ENCODE measurements around the gene AFM.
A peak's percentile ranks its signal among the peaks of the same experiment; 100 is the strongest.

AFM gene

GRCh38 chr4:73485085-73485484 is 3.5 kb downstream of the AFM start:
- H3K27ac ChIP-seq: no peak overlapping the region
- TF ChIP-seq CTCF (conservative IDR thresholded peaks at IDR 0.05): no peak

DNA sequence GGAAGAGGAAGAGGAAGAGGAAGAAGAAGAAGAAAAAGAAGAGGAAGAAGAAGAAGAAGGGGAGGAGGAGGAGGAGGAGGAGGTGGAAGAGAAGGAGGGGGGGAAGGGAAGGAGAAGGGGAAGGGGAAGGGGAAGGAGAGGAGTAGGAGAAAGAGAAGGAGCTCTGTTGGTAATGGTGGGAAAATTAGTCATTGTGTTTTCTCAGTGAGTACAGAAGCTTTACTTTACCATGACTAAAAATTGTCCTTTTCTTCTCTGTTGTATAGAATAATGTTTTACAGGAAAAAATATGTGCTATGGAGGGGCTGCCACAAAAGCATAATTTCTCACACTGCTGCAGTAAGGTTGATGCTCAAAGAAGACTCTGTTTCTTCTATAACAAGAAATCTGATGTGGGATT is 4.1 kb downstream of the AFM start:
- H3K27ac ChIP-seq: no peak overlapping the region
- TF ChIP-seq CTCF (conservative IDR thresholded peaks at IDR 0.05): no peak

GRCh38 chr4:73486497-73486896 is 5.0 kb downstream of the AFM start:
- no peak for TF ChIP-seq CTCF (conservative IDR thresholded peaks at IDR 0.05)
- H3K27ac ChIP-seq: no peak overlapping the region

DNA sequence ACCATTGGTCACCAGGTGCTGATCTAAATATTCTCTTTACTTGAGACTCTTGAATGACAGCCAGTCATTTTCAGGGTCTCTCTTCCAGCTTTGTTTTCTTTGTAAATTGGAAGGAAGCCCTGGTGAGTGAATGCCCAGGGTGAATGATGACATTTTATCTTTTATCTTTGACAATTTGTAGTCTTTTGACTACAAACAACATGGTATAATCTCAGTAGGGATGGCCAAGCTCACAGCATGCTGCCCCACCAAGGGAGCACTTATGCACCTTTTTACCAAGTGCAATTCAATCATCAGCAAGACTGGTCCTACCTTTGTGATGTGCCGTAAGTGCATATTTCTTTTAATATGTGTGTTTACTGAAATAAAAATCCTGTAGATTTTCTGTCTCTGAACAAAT is 5.7 kb downstream of the AFM start:
- TF ChIP-seq CTCF (conservative IDR thresholded peaks at IDR 0.05): no peak
- H3K27ac ChIP-seq: no peak overlapping the region

- H3K27ac ChIP-seq: peak overlapping the region; percentile 80
- no peak for TF ChIP-seq CTCF (conservative IDR thresholded peaks at IDR 0.05)
Observed at GRCh38 chr4:73499996-73500765, 18.6 kb downstream of the AFM start.

- peak overlapping the region; percentile 4; the same call in 1 of the 2 replicates for H3K27ac ChIP-seq
- TF ChIP-seq CTCF (conservative IDR thresholded peaks at IDR 0.05): no peak
Observed at GRCh38 chr4:73501664-73502265, 20.2 kb downstream of the AFM start.

- no peak overlapping the region for H3K27ac ChIP-seq
- TF ChIP-seq CTCF (conservative IDR thresholded peaks at IDR 0.05): no peak
Observed at GRCh38 chr4:73505567-73505966, 24.0 kb downstream of the AFM start.
